ENCODE data around the gene CISD1. TPM values are rescaled to one million over a fixed set of nuclear protein-coding genes. Genes with fewer than 3 reads are reported as not detected.
A peak's percentile ranks its signal among the peaks of the same experiment; 100 is the strongest.

The CISD1 gene
- total and polyA plus RNA-seq, 9 of the 15 experiments (the other 6 are each of a cell fraction or from before 2014, with no cell fraction given): 35.8 to 342 (median 118) TPM

DNA sequence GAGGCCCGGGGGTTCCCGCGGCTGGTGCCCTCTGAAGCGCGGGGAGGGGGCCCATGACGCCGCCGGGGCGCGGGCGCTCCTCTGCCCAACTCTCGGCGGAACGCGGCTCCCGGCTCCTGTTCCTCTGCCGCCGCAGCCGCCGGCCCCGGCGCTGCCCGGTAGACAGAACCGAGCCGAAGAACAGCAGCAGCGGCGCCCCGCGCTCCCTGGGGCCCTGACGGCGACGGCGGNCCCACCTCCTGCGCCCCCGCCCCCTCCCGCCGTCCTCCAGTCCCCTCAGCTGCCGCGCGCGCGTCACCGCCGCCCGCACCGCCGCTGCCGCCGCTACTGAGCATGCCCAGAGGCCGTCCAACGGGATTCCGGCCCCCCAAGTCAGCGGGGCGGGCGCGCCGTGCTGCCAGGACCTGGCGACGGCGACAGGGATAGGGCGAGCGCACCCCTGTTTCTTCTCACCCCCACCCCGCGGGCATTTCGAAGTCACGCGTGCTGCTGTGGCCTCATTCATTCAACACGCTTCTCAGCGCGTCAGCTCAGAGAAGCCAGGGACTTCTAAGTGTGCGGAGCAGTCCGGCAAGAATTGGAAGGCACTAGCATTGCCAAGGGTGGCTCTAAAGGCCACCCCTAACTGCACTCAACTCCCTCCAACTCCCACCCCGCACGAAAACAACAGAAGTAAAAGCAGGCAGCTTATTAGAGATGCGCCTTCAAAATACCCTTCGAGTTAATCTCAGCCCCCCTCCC, 1.1 kb upstream of the CISD1 start, which contains the start of gene IPMK (continued):
- TF ChIP-seq CHD2 (IDR thresholded peaks at IDR 0.05; ENCODE audit: low read depth, low read length) (0 out of 2 replicates have a peak, but pooled peaks have one; percentile 13), RBBP5 (IDR thresholded peaks at IDR 0.05; ENCODE audit: borderline replicate concordance, insufficient read depth, low read length, poor library complexity, severe bottlenecking) (peak; percentile 86), PCBP1 (IDR thresholded peaks at IDR 0.05; ENCODE audit: low read depth, low read length, poor library complexity, severe bottlenecking) (peak; percentile 19), NFYB (IDR thresholded peaks at IDR 0.05; ENCODE audit: extremely low read depth, insufficient read length) (peak; percentile 21), ATF7 (IDR thresholded peaks at IDR 0.05) (peak; percentile 30; the same call in 1 of the 2 replicates), SRSF7 (optimal IDR thresholded peaks at IDR 0.05; ENCODE audit: low read depth, low read length) (no peak), FOXM1 (IDR thresholded peaks at IDR 0.05; ENCODE audit: low read depth) (no peak), FOXM1 (CRISPR knock-in tag; IDR thresholded peaks at IDR 0.05; ENCODE audit: low read depth) (0 out of 2 replicates have a peak, but pooled peaks have one; percentile 78)
- TF ChIP-seq, protein P1, sequence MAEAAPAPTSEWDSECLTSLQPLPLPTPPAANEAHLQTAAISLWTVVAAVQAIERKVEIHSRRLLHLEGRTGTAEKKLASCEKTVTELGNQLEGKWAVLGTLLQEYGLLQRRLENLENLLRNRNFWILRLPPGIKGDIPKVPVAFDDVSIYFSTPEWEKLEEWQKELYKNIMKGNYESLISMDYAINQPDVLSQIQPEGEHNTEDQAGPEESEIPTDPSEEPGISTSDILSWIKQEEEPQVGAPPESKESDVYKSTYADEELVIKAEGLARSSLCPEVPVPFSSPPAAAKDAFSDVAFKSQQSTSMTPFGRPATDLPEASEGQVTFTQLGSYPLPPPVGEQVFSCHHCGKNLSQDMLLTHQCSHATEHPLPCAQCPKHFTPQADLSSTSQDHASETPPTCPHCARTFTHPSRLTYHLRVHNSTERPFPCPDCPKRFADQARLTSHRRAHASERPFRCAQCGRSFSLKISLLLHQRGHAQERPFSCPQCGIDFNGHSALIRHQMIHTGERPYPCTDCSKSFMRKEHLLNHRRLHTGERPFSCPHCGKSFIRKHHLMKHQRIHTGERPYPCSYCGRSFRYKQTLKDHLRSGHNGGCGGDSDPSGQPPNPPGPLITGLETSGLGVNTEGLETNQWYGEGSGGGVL (CRISPR knock-in tag; IDR thresholded peaks at IDR 0.05): no peak
- TF ChIP-seq, protein P2, sequence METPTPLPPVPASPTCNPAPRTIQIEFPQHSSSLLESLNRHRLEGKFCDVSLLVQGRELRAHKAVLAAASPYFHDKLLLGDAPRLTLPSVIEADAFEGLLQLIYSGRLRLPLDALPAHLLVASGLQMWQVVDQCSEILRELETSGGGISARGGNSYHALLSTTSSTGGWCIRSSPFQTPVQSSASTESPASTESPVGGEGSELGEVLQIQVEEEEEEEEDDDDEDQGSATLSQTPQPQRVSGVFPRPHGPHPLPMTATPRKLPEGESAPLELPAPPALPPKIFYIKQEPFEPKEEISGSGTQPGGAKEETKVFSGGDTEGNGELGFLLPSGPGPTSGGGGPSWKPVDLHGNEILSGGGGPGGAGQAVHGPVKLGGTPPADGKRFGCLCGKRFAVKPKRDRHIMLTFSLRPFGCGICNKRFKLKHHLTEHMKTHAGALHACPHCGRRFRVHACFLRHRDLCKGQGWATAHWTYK (CRISPR knock-in tag; IDR thresholded peaks at IDR 0.05): peak; percentile 23; the same call in 1 of the 2 replicates
- TF ChIP-seq, protein P3, sequence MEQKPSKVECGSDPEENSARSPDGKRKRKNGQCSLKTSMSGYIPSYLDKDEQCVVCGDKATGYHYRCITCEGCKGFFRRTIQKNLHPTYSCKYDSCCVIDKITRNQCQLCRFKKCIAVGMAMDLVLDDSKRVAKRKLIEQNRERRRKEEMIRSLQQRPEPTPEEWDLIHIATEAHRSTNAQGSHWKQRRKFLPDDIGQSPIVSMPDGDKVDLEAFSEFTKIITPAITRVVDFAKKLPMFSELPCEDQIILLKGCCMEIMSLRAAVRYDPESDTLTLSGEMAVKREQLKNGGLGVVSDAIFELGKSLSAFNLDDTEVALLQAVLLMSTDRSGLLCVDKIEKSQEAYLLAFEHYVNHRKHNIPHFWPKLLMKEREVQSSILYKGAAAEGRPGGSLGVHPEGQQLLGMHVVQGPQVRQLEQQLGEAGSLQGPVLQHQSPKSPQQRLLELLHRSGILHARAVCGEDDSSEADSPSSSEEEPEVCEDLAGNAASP (IDR thresholded peaks at IDR 0.05): no peak
- TF ChIP-seq, protein P4, sequence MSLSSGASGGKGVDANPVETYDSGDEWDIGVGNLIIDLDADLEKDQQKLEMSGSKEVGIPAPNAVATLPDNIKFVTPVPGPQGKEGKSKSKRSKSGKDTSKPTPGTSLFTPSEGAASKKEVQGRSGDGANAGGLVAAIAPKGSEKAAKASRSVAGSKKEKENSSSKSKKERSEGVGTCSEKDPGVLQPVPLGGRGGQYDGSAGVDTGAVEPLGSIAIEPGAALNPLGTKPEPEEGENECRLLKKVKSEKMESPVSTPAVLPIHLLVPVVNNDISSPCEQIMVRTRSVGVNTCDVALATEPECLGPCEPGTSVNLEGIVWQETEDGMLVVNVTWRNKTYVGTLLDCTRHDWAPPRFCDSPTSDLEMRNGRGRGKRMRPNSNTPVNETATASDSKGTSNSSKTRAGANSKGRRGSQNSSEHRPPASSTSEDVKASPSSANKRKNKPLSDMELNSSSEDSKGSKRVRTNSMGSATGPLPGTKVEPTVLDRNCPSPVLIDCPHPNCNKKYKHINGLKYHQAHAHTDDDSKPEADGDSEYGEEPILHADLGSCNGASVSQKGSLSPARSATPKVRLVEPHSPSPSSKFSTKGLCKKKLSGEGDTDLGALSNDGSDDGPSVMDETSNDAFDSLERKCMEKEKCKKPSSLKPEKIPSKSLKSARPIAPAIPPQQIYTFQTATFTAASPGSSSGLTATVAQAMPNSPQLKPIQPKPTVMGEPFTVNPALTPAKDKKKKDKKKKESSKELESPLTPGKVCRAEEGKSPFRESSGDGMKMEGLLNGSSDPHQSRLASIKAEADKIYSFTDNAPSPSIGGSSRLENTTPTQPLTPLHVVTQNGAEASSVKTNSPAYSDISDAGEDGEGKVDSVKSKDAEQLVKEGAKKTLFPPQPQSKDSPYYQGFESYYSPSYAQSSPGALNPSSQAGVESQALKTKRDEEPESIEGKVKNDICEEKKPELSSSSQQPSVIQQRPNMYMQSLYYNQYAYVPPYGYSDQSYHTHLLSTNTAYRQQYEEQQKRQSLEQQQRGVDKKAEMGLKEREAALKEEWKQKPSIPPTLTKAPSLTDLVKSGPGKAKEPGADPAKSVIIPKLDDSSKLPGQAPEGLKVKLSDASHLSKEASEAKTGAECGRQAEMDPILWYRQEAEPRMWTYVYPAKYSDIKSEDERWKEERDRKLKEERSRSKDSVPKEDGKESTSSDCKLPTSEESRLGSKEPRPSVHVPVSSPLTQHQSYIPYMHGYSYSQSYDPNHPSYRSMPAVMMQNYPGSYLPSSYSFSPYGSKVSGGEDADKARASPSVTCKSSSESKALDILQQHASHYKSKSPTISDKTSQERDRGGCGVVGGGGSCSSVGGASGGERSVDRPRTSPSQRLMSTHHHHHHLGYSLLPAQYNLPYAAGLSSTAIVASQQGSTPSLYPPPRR (CRISPR knock-in tag; IDR thresholded peaks at IDR 0.05; ENCODE audit: borderline replicate concordance): no peak
- TF ChIP-seq, protein P5, sequence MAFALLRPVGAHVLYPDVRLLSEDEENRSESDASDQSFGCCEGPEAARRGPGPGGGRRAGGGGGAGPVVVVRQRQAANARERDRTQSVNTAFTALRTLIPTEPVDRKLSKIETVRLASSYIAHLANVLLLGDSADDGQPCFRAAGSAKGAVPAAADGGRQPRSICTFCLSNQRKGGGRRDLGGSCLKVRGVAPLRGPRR (CRISPR knock-in tag; IDR thresholded peaks at IDR 0.05): no peak
